Suppressor macrophage treated with lipopolysaccharide for 4 hours (primary cell): ENCODE results near the gene SPDYE3.
A peak's percentile ranks its signal among the peaks of the same experiment; 100 is the strongest.
"Not testable (repeated sequence)": the region's sequence is repeated elsewhere in the genome, so short reads cannot be mapped to it uniquely, and the experiment has no call there.

Experiments used
- DNase-seq: peaks from one replicate; pipeline ENCODE4 v3.0.0-alpha.2; 2020

SPDYE3 gene

GRCh38 chr7:100307402-100307801 is at the start of gene SPDYE3:
Gene SPDYE3 (plus strand): TSS chr7:100307702. CDS start chr7:100307886, 184 bp downstream.
- not testable (repeated sequence) for DNase-seq

- DNase-seq: not testable (repeated sequence)
Measured at GRCh38 chr7:100259984-100260383, 47.5 kb upstream of the SPDYE3 start.

GRCh38 chr7:100262896-100263295 is 44.6 kb upstream of the SPDYE3 start:
- DNase-seq: not testable (repeated sequence)

- DNase-seq: not testable (repeated sequence)
Measured at GRCh38 chr7:100264223-100264622, 43.3 kb upstream of the SPDYE3 start.

- DNase-seq: not testable (repeated sequence)
Measured at GRCh38 chr7:100264669-100265165, 42.8 kb upstream of the SPDYE3 start.

GRCh38 chr7:100265851-100266250 is 41.7 kb upstream of the SPDYE3 start:
- not testable (repeated sequence) for DNase-seq

- no peak for DNase-seq
Measured at GRCh38 chr7:100266576-100267354, 40.7 kb upstream of the SPDYE3 start.

- no peak for DNase-seq
Measured at GRCh38 chr7:100267648-100268047, 39.9 kb upstream of the SPDYE3 start.

- not testable (repeated sequence) for DNase-seq
Measured at GRCh38 chr7:100268882-100269281, 38.6 kb upstream of the SPDYE3 start.

- DNase-seq: not testable (repeated sequence)
Measured at GRCh38 chr7:100269306-100270045, 38.0 kb upstream of the SPDYE3 start.

GRCh38 chr7:100270046-100270918 is 37.2 kb upstream of the SPDYE3 start:
- DNase-seq: not testable (repeated sequence)

- DNase-seq: not testable (repeated sequence)
Measured at GRCh38 chr7:100270941-100271593, 36.4 kb upstream of the SPDYE3 start.

GRCh38 chr7:100271716-100272537 is 35.6 kb upstream of the SPDYE3 start:
- peak; percentile 98 for DNase-seq

- not testable (repeated sequence) for DNase-seq
Measured at GRCh38 chr7:100272538-100272902, 35.0 kb upstream of the SPDYE3 start.

- no peak for DNase-seq
Measured at GRCh38 chr7:100275120-100275519, 32.4 kb upstream of the SPDYE3 start.

- DNase-seq: not testable (repeated sequence)
Measured at GRCh38 chr7:100276126-100276525, 31.4 kb upstream of the SPDYE3 start.

- DNase-seq: not testable (repeated sequence)
Measured at GRCh38 chr7:100282069-100282608, 25.4 kb upstream of the SPDYE3 start.

- DNase-seq: not testable (repeated sequence)
Measured at GRCh38 chr7:100283147-100283546, 24.4 kb upstream of the SPDYE3 start.

- not testable (repeated sequence) for DNase-seq
Measured at GRCh38 chr7:100287191-100287969, 20.1 kb upstream of the SPDYE3 start.

- DNase-seq: not testable (repeated sequence)
Measured at GRCh38 chr7:100288258-100288657, 19.2 kb upstream of the SPDYE3 start.
